DOHH2 (cell line): Measurements from ENCODE around the gene ORC3.

Source experiments
- EZH2phosphoT487 ChIP-seq: fragments of 200-600 bp; sonication (generic); IDR thresholded peaks from 2 replicates; pipeline ENCODE4 v1.6.1; 2017; ENCODE audit warnings: borderline replicate concordance, mild to moderate bottlenecking, antibody characterized with exemption, low read length, moderate library complexity, mixed read lengths
- TF ChIP-seq, protein P1 (sequence below): fragments of 200-600 bp; sonication (generic); IDR thresholded peaks from one replicate; pipeline ENCODE4 v1.5.1; 2014; ENCODE audit warnings: antibody characterized with exemption, mild to moderate bottlenecking, low read depth, low read length; ENCODE audit not compliant: poor library complexity, severe bottlenecking

DNA sequence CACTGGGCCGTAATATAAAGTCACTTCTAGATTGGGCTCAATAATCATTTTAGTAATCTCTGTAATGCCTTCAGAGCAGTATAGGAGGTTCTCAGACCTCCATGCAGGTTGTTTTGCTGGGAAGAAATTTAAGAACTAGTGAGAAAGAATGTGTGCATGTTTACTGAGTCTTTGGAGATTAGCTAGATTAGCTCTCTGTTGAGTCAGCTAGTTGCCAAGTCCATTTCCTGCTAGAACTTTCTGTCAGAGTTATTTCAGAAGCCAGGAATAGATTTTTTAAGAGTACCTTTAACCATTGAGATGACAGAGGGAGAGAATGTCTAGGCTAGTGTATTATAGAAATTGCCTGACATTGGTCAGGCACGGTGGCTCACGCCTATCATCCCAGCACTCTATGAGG lies 33.3 kb downstream of the ORC3 start:
- TF ChIP-seq, protein P1, sequence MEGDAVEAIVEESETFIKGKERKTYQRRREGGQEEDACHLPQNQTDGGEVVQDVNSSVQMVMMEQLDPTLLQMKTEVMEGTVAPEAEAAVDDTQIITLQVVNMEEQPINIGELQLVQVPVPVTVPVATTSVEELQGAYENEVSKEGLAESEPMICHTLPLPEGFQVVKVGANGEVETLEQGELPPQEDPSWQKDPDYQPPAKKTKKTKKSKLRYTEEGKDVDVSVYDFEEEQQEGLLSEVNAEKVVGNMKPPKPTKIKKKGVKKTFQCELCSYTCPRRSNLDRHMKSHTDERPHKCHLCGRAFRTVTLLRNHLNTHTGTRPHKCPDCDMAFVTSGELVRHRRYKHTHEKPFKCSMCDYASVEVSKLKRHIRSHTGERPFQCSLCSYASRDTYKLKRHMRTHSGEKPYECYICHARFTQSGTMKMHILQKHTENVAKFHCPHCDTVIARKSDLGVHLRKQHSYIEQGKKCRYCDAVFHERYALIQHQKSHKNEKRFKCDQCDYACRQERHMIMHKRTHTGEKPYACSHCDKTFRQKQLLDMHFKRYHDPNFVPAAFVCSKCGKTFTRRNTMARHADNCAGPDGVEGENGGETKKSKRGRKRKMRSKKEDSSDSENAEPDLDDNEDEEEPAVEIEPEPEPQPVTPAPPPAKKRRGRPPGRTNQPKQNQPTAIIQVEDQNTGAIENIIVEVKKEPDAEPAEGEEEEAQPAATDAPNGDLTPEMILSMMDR: no peak
- TF ChIP-seq EZH2phosphoT487: no peak
